H1 (cell line): ENCODE results near the gene KHDRBS2. TPM values are rescaled to one million over a fixed set of nuclear protein-coding genes. Genes with fewer than 3 reads are reported as not detected.

ENCODE experiments used
- ASH2L ChIP-seq: fragments of 200-600, 300-600 bp; sonication (generic); IDR thresholded peaks from one replicate; pipeline ENCODE4 v1.7.1; 2017; ENCODE audit warnings: low read length
- BACH1 ChIP-seq: IDR thresholded peaks from 2 replicates; pipeline ENCODE4 v1.6.1; 2012; ENCODE audit warnings: low read length, improper control_type of control experiment
- CREB1 ChIP-seq: IDR thresholded peaks from 2 replicates; pipeline ENCODE4 v1.6.1; 2012; ENCODE audit warnings: inconsistent platforms
- GABPA ChIP-seq: IDR thresholded peaks from 2 replicates; pipeline ENCODE4 v1.6.1; 2011; ENCODE audit warnings: mild to moderate bottlenecking, low read length, moderate library complexity, borderline replicate concordance; ENCODE audit not compliant: insufficient read depth
- JUND ChIP-seq: IDR thresholded peaks from 2 replicates; pipeline ENCODE4 v1.6.1; 2011; ENCODE audit warnings: mild to moderate bottlenecking, improper control_type of control experiment, low read length
- NANOG ChIP-seq: IDR thresholded peaks from 2 replicates; pipeline ENCODE4 v1.6.1; 2011; ENCODE audit warnings: low read length, low read depth, mild to moderate bottlenecking, inconsistent platforms; ENCODE audit not compliant: insufficient read depth, poor library complexity, severe bottlenecking
- POLR2AphosphoS5 ChIP-seq: IDR thresholded peaks from 2 replicates; pipeline ENCODE4 v1.6.1; 2011; ENCODE audit warnings: low read depth, low read length
- SAP30 ChIP-seq: fragments of 300-600 bp; sonication (generic); IDR thresholded peaks from 2 replicates; pipeline ENCODE4 v1.7.1; 2012; ENCODE audit warnings: low read length, moderate library complexity, mild to moderate bottlenecking, inconsistent platforms; ENCODE audit not compliant: insufficient read depth, insufficient replicate concordance
- SRF ChIP-seq: IDR thresholded peaks from 2 replicates; pipeline ENCODE4 v1.6.1; 2011; ENCODE audit warnings: mild to moderate bottlenecking, low read depth, low read length, moderate library complexity
- polyA plus RNA-seq, 7 experiments: library from polyadenylated mRNA; depleted of rRNA in 3 of 7; stranded (reverse) in 5 of 7; unstranded in 2 of 7; fragments of >200 nt in 5 of 7; fragments of 200-250 nt in 2 of 7; gene quantifications; 1 replicate in 5 of 7; 2 replicates in 1 of 7; 4 replicates in 1 of 7; pipeline versions ENCODE4 v1.2.1 to v1.2.3, GENCODE V29; 2011 to 2013; ENCODE audit warnings: missing spikeins in 2 of 7, mixed read lengths in 2 of 7
- total RNA-seq: library from RNA; stranded (reverse); fragmentation: NEBNext Ultra II Directional; extraction: Animal tissue kit (Norgen Biotek cat#: 25700); gene quantifications from 2 replicates; pipeline ENCODE4 v1.2.1, GENCODE V29; 2021

KHDRBS2 gene
- total and polyA plus RNA-seq, 2 of the 8 experiments (the other 6 are each of a cell fraction or from before 2014, with no cell fraction given), result 5.2 to 7.7 TPM

GRCh38 chr6:61682562-61682961 lies 603.5 kb downstream of the KHDRBS2 start (continued):
- no peak for TF ChIP-seq JUND
- peak; percentile 25 for TF ChIP-seq ASH2L
- no peak for TF ChIP-seq BACH1
- no peak for TF ChIP-seq NANOG
- TF ChIP-seq GABPA, result no peak
- TF ChIP-seq CREB1, result no peak
- TF ChIP-seq SRF, result no peak
- no peak for TF ChIP-seq SAP30
- TF ChIP-seq POLR2AphosphoS5, result no peak
- TF ChIP-seq, all 59 proteins: peak for 5
